ENCODE data around the gene EGF.

GRCh38 chr4:109955146-109955545, 42.5 kb downstream of the EGF start:
- no peak for TF ChIP-seq GATA2 (IDR thresholded peaks at IDR 0.05; ENCODE audit: low read depth, low read length)
- no peak for TF ChIP-seq GATA3 (IDR thresholded peaks at IDR 0.05; ENCODE audit: low read depth, low read length)

All from SH-SY5Y (cell line).